ENCODE data around the gene TMBIM6. TPM values are rescaled to one million over a fixed set of nuclear protein-coding genes. Genes with fewer than 3 reads are reported as not detected.
"Not testable (repeated sequence)": the region's sequence is repeated elsewhere in the genome, so short reads cannot be mapped to it uniquely, and the experiment has no call there.

Gene TMBIM6
- polyA plus RNA-seq, 1 of the 3 experiments (the other 2 are of a cell fraction) = 290 TPM

- H2AFZ ChIP-seq (ENCODE audit: low read depth) = no peak overlapping the region
- no peak overlapping the region for H3K4me2 ChIP-seq
- H3K27me3 ChIP-seq (ENCODE audit: insufficient read depth) = no peaks in the 10 kb centered on the region; the same call in 1 of the 2 replicates
- no peak overlapping the region for H3K4me3 ChIP-seq (ENCODE audit: low read depth in 2 of 2, low read length in 1 of 2)
- H3K36me3 ChIP-seq (replicated peaks in 1 of 2; ENCODE audit: control insufficient read depth in 1 of 2, insufficient read depth in 2 of 2, low read length in 1 of 2) = no peaks in the 10 kb centered on the region
- H3K4me1 ChIP-seq (ENCODE audit: control insufficient read depth in 1 of 2, insufficient read depth in 2 of 2, low read depth in 1 of 2, low read length in 1 of 2) = no peaks in the 10 kb centered on the region
- H3K79me2 ChIP-seq (ENCODE audit: insufficient read depth) = no peaks in the 10 kb centered on the region
- H3F3A ChIP-seq (replicated peaks; ENCODE audit: insufficient read depth) = peaks cover 5% of the 10 kb centered on the region
- TF ChIP-seq, protein P1, sequence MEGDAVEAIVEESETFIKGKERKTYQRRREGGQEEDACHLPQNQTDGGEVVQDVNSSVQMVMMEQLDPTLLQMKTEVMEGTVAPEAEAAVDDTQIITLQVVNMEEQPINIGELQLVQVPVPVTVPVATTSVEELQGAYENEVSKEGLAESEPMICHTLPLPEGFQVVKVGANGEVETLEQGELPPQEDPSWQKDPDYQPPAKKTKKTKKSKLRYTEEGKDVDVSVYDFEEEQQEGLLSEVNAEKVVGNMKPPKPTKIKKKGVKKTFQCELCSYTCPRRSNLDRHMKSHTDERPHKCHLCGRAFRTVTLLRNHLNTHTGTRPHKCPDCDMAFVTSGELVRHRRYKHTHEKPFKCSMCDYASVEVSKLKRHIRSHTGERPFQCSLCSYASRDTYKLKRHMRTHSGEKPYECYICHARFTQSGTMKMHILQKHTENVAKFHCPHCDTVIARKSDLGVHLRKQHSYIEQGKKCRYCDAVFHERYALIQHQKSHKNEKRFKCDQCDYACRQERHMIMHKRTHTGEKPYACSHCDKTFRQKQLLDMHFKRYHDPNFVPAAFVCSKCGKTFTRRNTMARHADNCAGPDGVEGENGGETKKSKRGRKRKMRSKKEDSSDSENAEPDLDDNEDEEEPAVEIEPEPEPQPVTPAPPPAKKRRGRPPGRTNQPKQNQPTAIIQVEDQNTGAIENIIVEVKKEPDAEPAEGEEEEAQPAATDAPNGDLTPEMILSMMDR (IDR thresholded peaks at IDR 0.05) = peak; percentile 30; the same call in 1 of the 2 replicates
- TF ChIP-seq RAD21 (IDR thresholded peaks at IDR 0.05; ENCODE audit: low read length) = peak; percentile 32; the same call in 1 of the 2 replicates
- TF ChIP-seq, protein P2, sequence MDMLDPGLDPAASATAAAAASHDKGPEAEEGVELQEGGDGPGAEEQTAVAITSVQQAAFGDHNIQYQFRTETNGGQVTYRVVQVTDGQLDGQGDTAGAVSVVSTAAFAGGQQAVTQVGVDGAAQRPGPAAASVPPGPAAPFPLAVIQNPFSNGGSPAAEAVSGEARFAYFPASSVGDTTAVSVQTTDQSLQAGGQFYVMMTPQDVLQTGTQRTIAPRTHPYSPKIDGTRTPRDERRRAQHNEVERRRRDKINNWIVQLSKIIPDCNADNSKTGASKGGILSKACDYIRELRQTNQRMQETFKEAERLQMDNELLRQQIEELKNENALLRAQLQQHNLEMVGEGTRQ (IDR thresholded peaks at IDR 0.05; ENCODE audit: borderline replicate concordance, low read depth, low read length) = no peak
- DNase-seq = no peak
- no peak overlapping the region for H3K9ac ChIP-seq
- 68% methylated on average over 1 of the region's 1 CpG for WGBS (ENCODE audit: low lambda C conversion rate)
- ChIA-PET POLR2A (interaction anchor here (1.2 kb wide), 1 partner anchor 21 kb away, joined by 5 read pairs; the partner anchor contains the start of gene TMBIM6), CTCF (interaction anchor here (0.8 to 22.7 kb wide), 4 partner anchors 9 to 74 kb away, joined by 3 to 590 read pairs (median 4); partner anchors contain the start of gene TMBIM6)
- H3K9me3 ChIP-seq = no peaks in the 10 kb centered on the region
- H4K20me1 ChIP-seq (ENCODE audit: insufficient read depth) = no peaks in the 10 kb centered on the region
- H3K27ac ChIP-seq (ENCODE audit: low read depth in 2 of 2, low read length in 1 of 2) = no peak overlapping the region
- H3K9me2 ChIP-seq = no peaks in the 10 kb centered on the region
These were observed 21.1 kb upstream of the TMBIM6 start for GRCh38 chr12:49720214-49720613.

DNA sequence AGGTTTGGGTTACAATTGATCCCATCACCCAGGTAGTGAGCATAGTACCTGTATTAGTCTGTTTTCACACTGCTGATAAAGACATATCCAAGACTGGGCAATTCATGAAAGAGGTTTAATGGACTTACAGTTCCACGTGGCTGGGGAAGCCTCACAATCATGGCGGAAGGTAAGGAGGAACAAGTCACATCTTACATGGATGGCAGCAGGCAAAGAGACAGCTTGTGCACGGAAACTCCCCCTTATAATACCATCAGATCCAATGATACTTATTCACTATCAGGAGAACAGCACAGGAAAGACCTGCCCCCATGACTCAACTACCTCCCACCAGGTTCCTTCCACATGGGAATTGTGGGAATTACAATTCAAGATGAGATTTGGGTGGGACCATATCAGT is 20.0 kb upstream of the TMBIM6 start:
- 52% methylated on average over 3 of the region's 3 CpGs for WGBS (ENCODE audit: low lambda C conversion rate)
- DNase-seq; H4K20me1 ChIP-seq (ENCODE audit: insufficient read depth); H3K36me3 ChIP-seq (replicated peaks in 1 of 2; ENCODE audit: control insufficient read depth in 1 of 2, insufficient read depth in 2 of 2, low read length in 1 of 2); H3F3A ChIP-seq (replicated peaks; ENCODE audit: insufficient read depth); H3K9me3 ChIP-seq; H3K9me2 ChIP-seq; H2AFZ ChIP-seq (ENCODE audit: low read depth); H3K9ac ChIP-seq; H3K4me3 ChIP-seq (ENCODE audit: low read depth in 2 of 2, low read length in 1 of 2); H3K27me3 ChIP-seq (ENCODE audit: insufficient read depth); H3K27ac ChIP-seq (ENCODE audit: low read depth in 2 of 2, low read length in 1 of 2); H3K4me1 ChIP-seq (ENCODE audit: control insufficient read depth in 1 of 2, insufficient read depth in 2 of 2, low read depth in 1 of 2, low read length in 1 of 2); H3K4me2 ChIP-seq; POLR2A ChIA-PET; H3K79me2 ChIP-seq (ENCODE audit: insufficient read depth): not testable (repeated sequence)
- CTCF ChIA-PET = interaction anchor here (0.6 to 22.7 kb wide), 2 partner anchors 18 to 75 kb away, joined by 3 to 590 read pairs; no protein-coding TSS in a partner anchor

DNA sequence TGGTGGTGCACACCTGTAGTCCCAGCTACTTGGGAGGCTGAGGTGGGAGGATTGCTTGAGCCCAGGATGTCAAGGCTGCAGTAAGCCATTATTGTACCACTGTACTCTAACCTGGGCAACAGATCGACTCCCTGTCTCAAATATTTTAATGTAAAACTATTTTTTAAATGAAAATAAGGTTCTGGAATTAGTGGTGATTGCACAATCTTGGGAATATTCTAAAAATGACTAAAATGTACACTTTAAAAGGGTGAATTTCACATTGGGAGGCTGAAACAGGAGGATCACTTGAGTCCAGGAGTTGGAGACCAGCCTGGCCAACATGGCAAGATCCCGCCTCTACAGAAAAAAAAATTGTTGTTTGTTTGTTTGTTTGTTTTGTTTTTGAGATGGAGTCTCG is 12.9 kb upstream of the TMBIM6 start:
- H3K4me3 ChIP-seq (ENCODE audit: low read depth in 2 of 2, low read length in 1 of 2) = no peak overlapping the region
- no peak for TF ChIP-seq MXI1 (IDR thresholded peaks at IDR 0.05; ENCODE audit: low read depth, low read length)
- no peak for TF ChIP-seq MEF2A (IDR thresholded peaks at IDR 0.05; ENCODE audit: borderline replicate concordance, low read depth)
- H3K36me3 ChIP-seq (replicated peaks in 1 of 2; ENCODE audit: control insufficient read depth in 1 of 2, insufficient read depth in 2 of 2, low read length in 1 of 2) = no peaks in the 10 kb centered on the region
- no peak overlapping the region for H3K9ac ChIP-seq
- H4K20me1 ChIP-seq (ENCODE audit: insufficient read depth) = no peaks in the 10 kb centered on the region
- H3K9me2 ChIP-seq = no peaks in the 10 kb centered on the region
- no peaks in the 10 kb centered on the region for H3K9me3 ChIP-seq
- POLR2A ChIA-PET = no interaction called here
- 39% methylated on average over 3 of the region's 3 CpGs for whole genome bisulfite sequencing (ENCODE audit: low lambda C conversion rate)
- no peaks in the 10 kb centered on the region for H3K79me2 ChIP-seq (ENCODE audit: insufficient read depth)
- H3K4me2 ChIP-seq = no peak overlapping the region
- no peaks in the 10 kb centered on the region for H3K4me1 ChIP-seq (ENCODE audit: control insufficient read depth in 1 of 2, insufficient read depth in 2 of 2, low read depth in 1 of 2, low read length in 1 of 2)
- no peak overlapping the region for H2AFZ ChIP-seq (ENCODE audit: low read depth)
- 0 out of 2 replicates have a peak, but pooled peaks cover 4% of the 10 kb centered on the region for H3K27me3 ChIP-seq (ENCODE audit: insufficient read depth)
- H3K27ac ChIP-seq (ENCODE audit: low read depth in 2 of 2, low read length in 1 of 2) = no peak overlapping the region
- CTCF ChIA-PET = no interaction called here
- H3F3A ChIP-seq (replicated peaks; ENCODE audit: insufficient read depth) = peaks cover 5% of the 10 kb centered on the region
- no peak for DNase-seq

Measured in SK-N-SH (cell line).